SK-N-SH treated with all-trans-retinoic acid at 6 μM for 48 hours (cell line): Measurements from ENCODE around the gene HDC.

Experiments
- ISL1 ChIP-seq: fragments of 250-450 bp; sonication (Bioruptor Pico); IDR thresholded peaks from 2 replicates; pipeline ENCODE4 v2.1.2; 2022; ENCODE audit warnings: mild to moderate bottlenecking, moderate library complexity
- TCF4 ChIP-seq: fragments of 250-450 bp; sonication (Bioruptor Pico); IDR thresholded peaks from 2 replicates; pipeline ENCODE4 v1.8.0; 2021; ENCODE audit warnings: mild to moderate bottlenecking, moderate library complexity, borderline replicate concordance
- ZC3H10 ChIP-seq: fragments of 250-450 bp; sonication (Bioruptor Pico); IDR thresholded peaks from 2 replicates; pipeline ENCODE4 v1.5.1; 2021; ENCODE audit warnings: mild to moderate bottlenecking, moderate library complexity
- ZFP3 ChIP-seq: fragments of 250-450 bp; sonication (Bioruptor Pico); IDR thresholded peaks from 2 replicates; pipeline ENCODE4 v1.5.0; 2020; ENCODE audit warnings: mild to moderate bottlenecking, moderate library complexity
- ZNF565 ChIP-seq: fragments of 450-650 bp; formaldehyde crosslinking; conservative IDR thresholded peaks from 2 replicates; pipeline ENCODE4 v1.5.0; 2020; ENCODE audit warnings: low read depth, mild to moderate bottlenecking, moderate library complexity
- ZNF8 ChIP-seq: fragments of 450-650 bp; formaldehyde crosslinking; IDR thresholded peaks from 2 replicates; pipeline ENCODE4 v1.5.0; 2020; ENCODE audit warnings: mild to moderate bottlenecking, moderate library complexity
- TF ChIP-seq, protein P1 (sequence below): fragments of 250-450 bp; sonication (Bioruptor Pico); IDR thresholded peaks from 2 replicates; pipeline ENCODE4 v1.8.0; 2020; ENCODE audit warnings: mild to moderate bottlenecking, moderate library complexity, borderline replicate concordance
- TF ChIP-seq, protein P2 (sequence below): fragments of 250-450 bp; sonication (Bioruptor Pico); IDR thresholded peaks from 2 replicates; pipeline ENCODE4 v1.5.0; 2020; ENCODE audit warnings: mild to moderate bottlenecking, moderate library complexity

DNA sequence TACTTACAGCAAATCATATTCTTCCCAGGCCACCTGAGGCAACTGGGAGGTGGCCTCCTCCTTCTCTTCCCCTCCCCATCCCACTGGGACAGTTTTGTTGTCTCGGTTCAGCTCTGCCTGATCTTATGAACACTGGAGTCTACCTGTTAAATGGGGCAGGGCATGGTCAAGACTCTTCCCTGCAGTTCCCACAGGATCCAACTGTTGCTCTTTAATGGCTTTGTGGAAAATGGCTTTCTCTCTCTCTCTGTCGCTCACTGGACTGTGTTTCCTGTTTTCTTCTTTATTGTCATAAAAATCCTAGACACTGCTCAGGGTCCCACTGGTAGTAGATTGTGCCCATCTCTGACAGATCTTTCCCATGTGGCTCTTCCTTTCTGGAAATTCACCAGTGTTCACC is 43.3 kb downstream of the HDC start:
- TF ChIP-seq ISL1 (CRISPR knock-in tag), result no peak
- TF ChIP-seq, protein P1, sequence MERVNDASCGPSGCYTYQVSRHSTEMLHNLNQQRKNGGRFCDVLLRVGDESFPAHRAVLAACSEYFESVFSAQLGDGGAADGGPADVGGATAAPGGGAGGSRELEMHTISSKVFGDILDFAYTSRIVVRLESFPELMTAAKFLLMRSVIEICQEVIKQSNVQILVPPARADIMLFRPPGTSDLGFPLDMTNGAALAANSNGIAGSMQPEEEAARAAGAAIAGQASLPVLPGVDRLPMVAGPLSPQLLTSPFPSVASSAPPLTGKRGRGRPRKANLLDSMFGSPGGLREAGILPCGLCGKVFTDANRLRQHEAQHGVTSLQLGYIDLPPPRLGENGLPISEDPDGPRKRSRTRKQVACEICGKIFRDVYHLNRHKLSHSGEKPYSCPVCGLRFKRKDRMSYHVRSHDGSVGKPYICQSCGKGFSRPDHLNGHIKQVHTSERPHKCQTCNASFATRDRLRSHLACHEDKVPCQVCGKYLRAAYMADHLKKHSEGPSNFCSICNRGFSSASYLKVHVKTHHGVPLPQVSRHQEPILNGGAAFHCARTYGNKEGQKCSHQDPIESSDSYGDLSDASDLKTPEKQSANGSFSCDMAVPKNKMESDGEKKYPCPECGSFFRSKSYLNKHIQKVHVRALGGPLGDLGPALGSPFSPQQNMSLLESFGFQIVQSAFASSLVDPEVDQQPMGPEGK (CRISPR knock-in tag), result no peak
- TF ChIP-seq TCF4 (CRISPR knock-in tag), result no peak
- no peak for TF ChIP-seq ZNF8 (CRISPR knock-in tag)
- TF ChIP-seq, protein P2, sequence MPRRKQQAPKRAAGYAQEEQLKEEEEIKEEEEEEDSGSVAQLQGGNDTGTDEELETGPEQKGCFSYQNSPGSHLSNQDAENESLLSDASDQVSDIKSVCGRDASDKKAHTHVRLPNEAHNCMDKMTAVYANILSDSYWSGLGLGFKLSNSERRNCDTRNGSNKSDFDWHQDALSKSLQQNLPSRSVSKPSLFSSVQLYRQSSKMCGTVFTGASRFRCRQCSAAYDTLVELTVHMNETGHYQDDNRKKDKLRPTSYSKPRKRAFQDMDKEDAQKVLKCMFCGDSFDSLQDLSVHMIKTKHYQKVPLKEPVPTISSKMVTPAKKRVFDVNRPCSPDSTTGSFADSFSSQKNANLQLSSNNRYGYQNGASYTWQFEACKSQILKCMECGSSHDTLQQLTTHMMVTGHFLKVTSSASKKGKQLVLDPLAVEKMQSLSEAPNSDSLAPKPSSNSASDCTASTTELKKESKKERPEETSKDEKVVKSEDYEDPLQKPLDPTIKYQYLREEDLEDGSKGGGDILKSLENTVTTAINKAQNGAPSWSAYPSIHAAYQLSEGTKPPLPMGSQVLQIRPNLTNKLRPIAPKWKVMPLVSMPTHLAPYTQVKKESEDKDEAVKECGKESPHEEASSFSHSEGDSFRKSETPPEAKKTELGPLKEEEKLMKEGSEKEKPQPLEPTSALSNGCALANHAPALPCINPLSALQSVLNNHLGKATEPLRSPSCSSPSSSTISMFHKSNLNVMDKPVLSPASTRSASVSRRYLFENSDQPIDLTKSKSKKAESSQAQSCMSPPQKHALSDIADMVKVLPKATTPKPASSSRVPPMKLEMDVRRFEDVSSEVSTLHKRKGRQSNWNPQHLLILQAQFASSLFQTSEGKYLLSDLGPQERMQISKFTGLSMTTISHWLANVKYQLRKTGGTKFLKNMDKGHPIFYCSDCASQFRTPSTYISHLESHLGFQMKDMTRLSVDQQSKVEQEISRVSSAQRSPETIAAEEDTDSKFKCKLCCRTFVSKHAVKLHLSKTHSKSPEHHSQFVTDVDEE (CRISPR knock-in tag), result no peak
- no peak for TF ChIP-seq ZC3H10 (CRISPR knock-in tag)
- no peak for TF ChIP-seq ZNF565 (CRISPR knock-in tag)
- TF ChIP-seq ZFP3 (CRISPR knock-in tag), result no peak
